ENCODE measurements around the gene FRMD8.

Gene FRMD8

DNA sequence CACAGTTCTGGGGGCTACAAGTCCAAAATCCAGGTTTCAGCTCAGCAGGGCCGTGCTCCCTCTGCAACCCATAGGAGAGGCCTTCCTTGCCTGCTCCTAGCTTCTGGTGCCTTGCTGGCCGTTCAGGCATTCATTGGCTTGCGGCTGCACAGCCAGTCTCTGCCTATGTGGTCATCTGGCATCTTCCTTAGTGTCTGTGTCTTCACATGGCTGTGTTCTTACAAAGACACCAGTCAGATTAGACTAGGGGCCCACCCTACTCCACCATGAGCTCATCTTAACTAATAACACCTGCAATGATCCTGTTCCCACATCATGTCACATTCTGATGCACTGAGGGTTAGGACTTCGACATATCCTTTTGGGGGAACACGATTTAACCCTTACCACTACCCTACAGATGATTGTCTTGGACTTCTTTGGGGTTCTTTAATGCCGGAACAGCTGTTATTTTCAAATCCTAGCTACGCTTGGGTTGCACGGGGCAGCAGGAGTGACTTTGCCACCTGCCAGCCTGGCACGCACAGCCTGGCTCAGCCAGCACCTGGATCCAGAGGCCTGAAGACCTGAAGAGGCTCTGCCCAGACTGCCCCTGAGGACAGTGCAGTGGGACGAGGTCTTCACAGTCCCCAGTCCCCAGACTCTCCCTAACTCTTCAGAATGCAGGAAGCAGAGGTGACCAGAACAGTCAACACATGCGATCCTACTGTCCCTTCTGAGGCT is 28.5 kb downstream of the FRMD8 start:
- no peak for DNase-seq (ENCODE audit: low read depth in 1 of 2, low spot score in 1 of 2)

DNA sequence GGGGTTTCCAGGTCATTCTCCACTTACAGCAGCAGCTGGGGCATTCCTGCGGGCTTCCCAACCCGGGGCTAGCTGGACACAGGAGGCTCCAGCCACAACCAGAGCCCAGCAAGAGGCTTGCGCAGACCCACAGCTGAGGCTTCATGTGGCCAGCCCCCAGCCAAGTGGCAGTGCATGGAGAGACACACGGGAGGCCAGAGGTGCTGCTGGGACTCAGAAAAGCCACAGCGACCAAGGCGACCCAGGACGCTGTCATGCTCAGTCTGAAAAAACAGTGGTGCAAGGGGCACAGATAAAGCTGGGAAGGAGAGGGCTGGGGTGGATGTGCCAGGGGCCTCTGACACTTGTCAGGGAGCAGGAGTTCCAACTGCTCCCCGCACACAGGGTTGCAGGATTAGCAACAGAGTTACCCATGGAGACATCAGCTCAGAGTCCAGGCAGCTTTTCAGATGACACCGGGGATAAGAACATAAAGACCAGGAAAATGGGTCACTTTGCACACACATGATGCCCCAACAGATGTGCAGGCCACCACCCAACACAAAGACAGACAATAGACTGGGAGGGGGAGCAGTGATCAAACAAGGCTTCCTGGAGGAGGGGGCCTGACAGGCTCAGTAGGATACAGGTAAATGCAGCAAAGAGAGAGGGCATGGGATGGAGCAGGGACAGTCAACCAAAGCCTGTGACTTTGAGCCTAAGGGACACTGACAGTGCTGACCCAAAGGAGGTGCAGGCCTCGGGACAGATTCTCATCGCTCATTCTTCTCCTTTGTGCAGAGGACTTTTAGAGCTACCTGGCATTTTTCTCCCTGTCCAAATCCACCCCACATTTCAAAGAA is 29.3 kb downstream of the FRMD8 start:
- DNase-seq (ENCODE audit: low read depth in 1 of 2, low spot score in 1 of 2), result no peak

DNA sequence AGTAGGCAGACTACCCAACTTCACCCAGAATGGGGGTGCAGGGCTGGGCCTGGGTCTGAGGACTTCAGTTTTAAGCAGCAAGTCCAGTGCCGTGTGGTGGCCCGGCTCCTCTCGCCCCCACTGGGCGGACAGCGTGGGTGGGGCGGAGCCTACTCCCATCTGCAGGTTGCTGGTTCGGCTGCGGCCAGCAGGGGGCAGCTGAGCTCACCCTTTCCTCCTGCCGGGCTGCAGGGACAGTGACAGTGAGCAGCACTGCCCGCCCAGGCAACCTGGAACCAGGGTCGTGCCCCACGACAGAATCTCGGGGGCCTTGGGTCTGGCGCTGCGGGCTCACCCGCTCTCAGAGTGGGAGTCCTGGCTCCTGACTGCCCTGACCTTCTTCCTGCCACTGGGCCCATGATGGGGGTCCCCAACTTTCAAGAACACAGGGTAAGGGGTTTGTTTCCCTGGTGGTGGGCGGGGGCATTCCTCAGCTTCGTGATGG is 29.9 kb downstream of the FRMD8 start:
- peak; percentile 89 to 90 for DNase-seq (ENCODE audit: low read depth in 1 of 2, low spot score in 1 of 2)

DNA sequence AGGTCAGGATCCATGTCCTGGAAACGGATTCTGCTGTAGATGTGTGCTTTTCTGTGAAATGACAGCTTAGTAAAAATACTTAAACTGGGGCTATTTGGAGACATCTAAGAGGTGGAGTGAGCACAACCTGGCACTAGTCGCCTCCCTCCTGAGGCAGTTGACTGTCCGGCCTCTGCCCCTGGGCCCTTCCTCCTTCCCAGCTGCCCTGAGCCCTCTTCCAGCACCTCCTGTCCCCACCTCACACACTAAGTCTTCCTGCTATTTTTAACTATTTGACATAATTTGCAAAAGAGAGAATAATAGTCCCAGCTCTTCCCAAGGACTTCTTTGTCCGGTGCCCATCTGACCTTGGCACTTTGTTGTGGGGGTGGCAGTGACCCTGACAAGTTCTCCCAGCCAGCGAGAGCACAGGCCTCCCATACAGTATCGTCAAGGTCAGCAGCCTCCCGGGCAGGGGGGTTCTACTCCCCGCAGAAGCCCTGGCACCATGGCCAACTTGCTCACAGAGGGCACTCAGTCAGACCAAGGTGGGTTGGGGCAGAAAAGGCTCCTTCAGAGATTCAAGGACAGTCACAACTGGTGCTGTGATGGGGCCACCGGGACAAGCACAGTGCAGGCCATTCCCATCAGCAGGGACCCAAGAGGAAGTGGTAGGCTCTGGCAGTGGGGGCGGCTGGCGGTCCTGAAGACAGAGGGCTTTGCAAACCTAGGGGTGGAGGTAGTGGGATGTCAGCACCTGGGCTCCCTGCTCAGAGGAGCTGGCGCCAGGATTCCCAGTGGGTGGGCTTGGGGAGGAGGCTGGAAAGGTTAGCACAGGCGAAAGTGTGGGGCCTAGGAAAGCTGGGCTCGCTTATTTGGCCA is 30.6 kb downstream of the FRMD8 start:
- no peak for DNase-seq (ENCODE audit: low read depth in 1 of 2, low spot score in 1 of 2)

DNA sequence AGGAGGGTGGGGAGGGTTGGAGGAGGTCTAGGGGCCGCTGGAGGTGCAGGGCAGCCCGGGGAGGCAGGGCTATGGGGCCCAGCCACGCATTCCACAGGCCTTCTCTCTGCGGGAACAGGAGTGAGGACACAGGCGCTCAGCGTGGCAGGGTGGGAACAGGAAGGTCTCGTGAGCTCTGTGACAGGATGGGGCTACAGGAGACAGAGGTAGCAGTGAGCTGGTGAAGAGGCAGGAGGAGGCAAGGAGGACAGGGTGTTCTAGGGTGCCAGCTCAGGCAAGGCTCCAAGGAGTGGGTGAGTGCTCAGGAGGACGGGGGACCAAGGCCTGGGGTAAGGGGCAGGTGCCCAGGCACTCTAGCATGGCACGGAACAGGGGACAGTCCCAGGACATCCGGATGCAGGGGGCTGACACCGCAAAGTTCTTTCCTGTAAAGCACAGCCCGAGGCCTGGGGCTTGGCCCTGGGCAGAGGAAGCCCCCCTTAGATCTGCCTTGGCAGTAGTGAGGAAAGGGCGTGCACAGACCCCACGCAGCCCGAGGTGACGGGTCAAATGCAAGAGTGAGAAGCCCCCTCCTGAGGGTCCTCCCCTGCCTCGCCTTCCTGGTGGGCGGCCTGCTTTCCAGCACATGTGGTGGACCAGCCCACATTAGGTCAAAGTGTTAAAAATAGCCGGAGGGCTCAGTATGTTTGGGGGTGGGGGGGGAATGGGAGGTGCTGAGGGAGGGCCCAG is 31.4 kb downstream of the FRMD8 start:
- no peak for DNase-seq (ENCODE audit: low read depth in 1 of 2, low spot score in 1 of 2)

DNA sequence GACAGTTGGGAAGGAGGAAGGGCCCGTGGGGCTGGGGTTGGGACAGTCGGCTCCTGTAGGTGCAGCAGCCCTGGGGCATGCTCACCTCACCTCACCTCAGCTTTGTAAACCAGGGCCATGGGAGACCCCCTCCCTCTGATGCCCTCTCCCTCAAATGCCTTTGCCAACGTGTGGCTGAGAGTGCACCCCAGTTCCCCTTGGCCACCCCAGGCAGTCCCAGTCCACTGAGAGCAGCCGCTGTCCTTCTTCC is 31.9 kb downstream of the FRMD8 start:
- no peak for DNase-seq (ENCODE audit: low read depth in 1 of 2, low spot score in 1 of 2)

DNA sequence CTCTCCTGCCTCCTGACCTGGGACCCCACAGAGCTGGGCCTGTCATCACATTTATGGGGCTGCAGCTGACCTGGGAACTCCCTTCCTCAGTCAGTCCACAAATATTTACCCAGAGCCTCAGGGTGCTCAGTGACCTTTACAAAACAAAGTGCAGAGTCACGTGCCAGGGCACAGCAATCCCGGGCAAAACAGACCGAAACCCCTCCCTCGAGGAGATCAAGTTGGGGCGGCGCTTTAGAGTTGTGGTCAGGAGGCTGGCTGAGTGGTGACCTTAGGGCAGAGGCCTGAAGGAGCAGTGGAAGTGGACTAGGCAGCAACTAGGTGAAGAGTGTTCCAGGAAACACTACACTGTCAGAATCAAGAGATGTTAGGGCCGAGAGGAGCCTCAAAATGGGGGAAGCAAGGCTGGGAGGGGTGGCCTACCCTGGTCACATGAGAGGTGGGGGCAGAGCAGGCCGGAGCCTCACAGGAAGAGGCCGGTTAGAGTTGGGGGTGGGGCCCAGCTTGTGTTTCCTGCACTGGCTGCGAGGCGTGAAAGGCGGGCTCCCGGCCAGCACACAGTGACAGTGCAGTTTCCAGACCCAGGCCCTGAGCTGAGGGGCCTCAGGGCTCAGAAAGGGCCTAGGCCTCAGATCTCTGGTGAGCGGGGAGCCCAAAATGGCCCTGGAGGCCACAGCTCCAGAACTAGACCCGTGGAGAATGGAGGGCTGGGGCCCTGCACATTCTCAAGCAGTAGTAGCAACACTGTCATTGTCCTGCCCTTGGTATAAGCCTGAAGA is 32.4 kb downstream of the FRMD8 start:
- DNase-seq (ENCODE audit: low read depth in 1 of 2, low spot score in 1 of 2), result peak; percentile 67 to 82

DNA sequence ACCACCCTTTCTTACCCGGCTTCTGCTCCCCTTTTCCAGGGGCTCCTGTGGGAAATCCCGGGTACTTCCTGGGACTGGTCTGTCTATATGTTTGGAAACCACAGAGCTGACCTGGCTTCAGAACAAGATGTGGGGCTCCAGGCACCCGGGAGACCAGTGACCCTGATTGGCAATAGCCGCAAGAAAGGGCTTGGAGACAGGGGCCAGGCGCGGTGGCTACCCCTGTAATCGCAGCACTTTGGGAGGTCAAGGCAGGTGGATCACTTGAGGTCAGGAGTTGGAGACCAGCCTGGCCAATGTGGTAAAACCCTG is 33.0 kb downstream of the FRMD8 start:
- no peak for DNase-seq (ENCODE audit: low read depth in 1 of 2, low spot score in 1 of 2)

DNA sequence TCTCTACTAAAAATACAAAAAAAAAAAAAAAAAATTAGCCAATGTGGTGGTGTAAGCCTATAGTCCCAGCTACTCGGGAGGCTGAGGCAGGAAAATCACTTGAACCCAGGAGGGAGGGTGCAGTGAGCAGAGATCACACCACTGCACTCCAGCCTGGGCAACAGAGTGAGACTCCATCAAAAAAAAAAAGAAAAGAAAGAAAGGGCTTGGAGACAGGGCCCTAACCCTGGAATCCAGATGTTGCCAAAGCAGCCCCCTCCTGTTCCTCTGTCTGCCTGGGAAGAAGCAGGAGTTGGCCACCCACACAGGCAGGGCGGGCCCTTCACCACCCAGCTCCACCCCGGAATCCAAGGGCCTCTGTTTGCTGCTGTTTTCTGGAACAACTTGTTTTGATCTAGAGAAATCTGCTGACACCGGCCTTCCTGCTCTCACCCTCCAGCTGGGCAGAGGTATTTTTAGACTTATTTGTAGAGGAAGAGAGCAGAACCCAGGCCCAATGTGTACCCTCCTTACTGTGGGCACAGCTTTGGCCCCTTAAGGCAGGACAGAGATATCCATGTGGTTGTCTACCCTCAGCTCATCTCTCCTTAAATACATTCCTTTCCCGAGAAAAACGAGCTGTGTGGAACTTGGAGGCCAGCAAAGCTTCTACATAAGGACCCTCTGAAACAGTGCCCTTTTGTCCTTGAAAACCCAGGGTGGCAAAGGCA is 33.5 kb downstream of the FRMD8 start:
- DNase-seq (ENCODE audit: low read depth in 1 of 2, low spot score in 1 of 2), result no peak

DNA sequence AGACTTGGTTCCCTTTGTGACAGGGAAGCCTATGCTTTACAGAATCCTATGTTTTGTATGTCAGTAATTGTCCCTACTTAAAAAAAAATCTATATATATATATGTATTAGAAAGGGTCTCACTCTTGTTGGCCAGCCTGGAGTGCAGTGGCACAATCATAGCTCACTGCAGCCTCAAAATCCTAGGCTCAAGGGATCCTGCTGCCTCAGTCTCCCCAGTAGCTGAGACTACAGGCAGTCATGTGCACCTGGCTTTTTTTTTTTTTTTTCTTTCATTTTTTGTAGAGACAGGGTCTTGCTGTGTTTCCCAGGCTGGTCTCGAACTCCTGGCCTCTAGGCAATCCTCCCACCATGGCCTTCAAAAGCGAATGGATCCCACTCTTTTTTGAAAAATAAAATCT is 34.1 kb downstream of the FRMD8 start:
- no peak for DNase-seq (ENCODE audit: low read depth in 1 of 2, low spot score in 1 of 2)

DNA sequence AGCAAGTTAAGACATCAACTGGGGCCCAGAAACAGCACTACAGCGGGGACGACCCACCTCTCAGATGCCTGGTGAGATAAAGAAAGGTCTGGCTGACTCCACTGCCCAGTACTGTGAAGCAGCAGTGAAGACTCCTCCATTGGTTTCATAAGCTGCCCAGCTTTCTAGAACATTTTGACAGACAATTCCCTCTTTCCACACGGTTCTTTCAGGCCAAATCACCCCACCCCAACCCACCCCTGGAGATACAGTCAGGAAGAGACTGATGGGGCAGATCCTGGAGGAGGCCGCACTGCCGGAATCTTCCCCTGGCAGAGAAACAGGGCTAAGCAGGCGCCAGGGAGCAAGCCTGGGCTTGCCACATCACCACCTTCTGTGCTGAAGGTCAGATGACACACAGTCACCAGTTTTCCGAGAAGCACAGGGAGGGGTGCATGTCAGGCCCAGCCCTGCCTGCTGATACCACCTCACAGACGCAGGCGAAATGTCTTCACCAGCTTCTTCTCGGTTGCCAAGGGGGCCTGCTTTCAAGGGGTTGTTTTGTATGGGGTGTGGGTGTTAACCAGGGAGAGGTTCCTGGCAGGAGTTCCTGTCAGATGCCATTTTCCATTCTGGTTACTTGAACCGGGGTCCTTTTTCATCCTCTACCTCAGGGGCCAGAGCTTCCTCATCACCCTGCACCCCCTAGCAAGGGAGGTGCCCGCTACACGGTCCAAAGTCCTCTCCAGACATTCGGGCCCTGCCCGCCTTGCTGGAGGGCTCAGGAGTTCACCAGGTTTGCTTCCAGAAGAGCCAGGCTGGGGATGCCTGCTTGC is 34.7 kb downstream of the FRMD8 start:
- peak; percentile 65 to 90 for DNase-seq (ENCODE audit: low read depth in 1 of 2, low spot score in 1 of 2)

DNA sequence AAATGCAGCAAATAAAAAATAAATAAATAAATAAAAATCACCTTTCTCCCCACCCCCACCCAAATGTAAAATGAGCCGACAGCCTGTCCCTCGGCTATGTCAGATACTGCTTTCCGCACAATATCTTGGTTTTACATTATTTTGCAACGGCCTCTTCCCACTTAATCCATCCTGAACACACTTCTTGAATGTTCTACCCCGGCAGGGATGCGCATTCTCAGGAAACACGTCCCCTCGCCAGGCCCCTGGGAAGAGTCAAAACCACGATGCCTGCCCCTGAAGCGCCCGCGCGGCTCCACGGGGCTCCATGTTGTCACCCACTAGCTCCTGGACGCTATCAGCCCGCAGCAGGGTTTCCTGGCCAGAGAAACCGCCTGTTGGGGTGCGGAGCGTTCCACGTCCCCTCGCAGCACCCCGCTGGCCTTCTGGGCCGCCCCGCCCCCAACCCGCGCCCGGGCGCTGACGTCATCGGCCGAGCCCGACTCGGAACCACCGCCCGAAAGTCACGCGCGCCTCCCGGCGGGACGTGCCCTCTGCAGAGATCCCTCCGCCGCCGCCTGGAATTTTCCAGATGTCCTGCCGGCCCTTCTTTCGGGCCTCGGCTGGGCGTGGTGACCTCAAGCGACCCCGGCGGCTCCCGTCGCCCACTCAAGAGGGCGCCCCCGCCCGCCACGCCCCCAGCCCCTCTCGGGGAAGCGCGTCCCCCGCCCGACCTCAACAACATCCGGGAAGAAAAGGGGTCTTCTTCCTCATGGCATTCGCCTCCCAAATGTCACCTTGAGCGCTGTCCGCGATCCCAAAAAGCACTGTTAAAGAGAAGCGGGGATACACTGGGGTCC is 35.6 kb downstream of the FRMD8 start:
- DNase-seq (ENCODE audit: low read depth in 1 of 2, low spot score in 1 of 2), result peak; percentile 90 to 95

DNA sequence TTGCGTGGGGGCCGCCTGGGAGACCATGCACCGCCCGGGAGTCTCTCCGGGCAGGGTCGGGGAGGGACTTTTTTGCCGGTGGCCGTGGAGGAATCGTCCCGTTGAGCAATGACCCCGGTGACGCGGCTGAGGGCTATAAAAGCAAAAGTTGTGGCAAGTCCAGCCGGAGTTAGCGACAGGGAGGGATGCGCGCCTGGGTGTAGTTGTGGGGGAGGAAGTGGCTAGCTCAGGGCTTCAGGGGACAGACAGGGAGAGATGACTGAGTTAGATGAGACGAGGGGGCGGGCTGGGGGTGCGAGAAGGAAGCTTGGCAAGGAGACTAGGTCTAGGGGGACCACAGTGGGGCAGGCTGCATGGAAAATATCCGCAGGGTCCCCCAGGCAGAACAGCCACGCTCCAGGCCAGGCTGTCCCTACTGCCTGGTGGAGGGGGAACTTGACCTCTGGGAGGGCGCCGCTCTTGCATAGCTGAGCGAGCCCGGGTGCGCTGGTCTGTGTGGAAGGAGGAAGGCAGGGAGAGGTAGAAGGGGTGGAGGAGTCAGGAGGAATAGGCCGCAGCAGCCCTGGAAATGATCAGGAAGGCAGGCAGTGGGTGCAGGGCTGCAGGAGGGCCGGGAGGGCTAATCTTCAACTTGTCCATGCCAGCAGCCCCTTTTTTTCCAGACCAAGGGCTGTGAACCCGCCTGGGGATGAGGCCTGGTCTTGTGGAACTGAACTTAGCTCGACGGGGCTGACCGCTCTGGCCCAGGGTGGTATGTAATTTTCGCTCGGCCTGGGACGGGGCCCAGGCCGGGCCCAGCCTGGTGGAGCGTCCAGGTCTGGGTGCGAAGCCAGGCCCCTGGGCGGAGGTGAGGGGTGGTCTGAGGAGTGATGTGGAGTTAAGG is 36.4 kb downstream of the FRMD8 start, which contains the start of gene NEAT1:
NEAT1 (plus strand) TSS at position 166 of the 883 bp plus-strand sequence.
- peak; percentile 96 to 97 for DNase-seq (ENCODE audit: low read depth in 1 of 2, low spot score in 1 of 2)

DNA sequence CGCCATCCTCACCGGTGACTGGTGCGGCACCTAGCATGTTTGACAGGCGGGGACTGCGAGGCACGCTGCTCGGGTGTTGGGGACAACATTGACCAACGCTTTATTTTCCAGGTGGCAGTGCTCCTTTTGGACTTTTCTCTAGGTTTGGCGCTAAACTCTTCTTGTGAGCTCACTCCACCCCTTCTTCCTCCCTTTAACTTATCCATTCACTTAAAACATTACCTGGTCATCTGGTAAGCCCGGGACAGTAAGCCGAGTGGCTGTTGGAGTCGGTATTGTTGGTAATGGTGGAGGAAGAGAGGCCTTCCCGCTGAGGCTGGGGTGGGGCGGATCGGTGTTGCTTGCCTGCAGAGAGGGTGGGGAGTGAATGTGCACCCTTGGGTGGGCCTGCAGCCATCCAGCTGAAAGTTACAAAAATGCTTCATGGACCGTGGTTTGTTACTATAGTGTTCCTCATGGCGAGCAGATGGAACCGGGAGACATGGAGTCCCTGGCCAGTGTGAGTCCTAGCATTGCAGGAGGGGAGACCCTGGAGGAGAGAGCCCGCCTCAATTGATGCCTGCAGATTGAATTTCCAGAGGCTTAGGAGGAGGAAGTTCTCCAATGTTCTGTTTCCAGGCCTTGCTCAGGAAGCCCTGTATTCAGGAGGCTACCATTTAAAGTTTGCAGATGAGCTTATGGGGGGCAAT is 37.2 kb downstream of the FRMD8 start:
- no peak for DNase-seq (ENCODE audit: low read depth in 1 of 2, low spot score in 1 of 2)

DNA sequence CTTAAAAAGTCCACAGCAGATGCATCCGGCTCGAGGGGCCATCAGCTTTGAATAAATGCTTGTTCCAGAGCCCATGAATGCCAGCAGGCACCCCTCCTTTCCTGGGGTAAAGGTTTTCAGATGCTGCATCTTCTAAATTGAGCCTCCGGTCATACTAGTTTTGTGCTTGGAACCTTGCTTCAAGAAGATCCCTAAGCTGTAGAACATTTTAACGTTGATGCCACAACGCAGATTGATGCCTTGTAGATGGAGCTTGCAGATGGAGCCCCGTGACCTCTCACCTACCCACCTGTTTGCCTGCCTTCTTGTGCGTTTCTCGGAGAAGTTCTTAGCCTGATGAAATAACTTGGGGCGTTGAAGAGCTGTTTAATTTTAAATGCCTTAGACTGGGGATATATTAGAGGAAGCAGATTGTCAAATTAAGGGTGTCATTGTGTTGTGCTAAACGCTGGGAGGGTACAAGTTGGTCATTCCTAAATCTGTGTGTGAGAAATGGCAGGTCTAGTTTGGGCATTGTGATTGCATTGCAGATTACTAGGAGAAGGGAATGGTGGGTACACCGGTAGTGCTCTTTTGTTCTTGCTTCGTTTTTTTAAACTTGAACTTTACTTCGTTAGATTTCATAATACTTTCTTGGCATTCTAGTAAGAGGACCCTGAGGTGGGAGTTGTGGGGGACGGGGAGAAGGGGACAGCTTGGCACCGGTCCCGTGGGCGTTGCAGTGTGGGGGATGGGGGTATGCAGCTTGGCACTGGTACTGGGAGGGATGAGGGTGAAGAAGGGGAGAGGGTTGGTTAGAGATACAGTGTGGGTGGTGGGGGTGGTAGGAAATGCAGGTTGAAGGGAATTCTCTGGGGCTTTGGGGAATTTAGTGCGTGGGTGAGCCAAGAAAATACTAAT is 38.0 kb downstream of the FRMD8 start:
- no peak for DNase-seq (ENCODE audit: low read depth in 1 of 2, low spot score in 1 of 2)

Measured in activated CD4-positive, alpha-beta T cell treated with anti-CD3 and anti-CD28 coated beads, Interleukin-2, amount 50 U/mL, for 24 hours (primary cell).